Stimulated activated CD8-positive, alpha-beta memory T cell treated with anti-CD3 and anti-CD28 coated beads, Interleukin-15, amount 100 ng/mL, for 24 hours (primary cell): ENCODE measurements around the gene SCLY.

Experiments used
- DNase-seq: peaks from one replicate; pipeline ENCODE4 v3.0.0-alpha.2; 2020; ENCODE audit warnings: low read depth

The SCLY gene

GRCh38 chr2:238075397-238075796, 14.6 kb downstream of the SCLY start:
- no peak for DNase-seq

GRCh38 chr2:238077292-238077691, 16.5 kb downstream of the SCLY start:
- DNase-seq: no peak

GRCh38 chr2:238079874-238080327, 19.1 kb downstream of the SCLY start:
- no peak for DNase-seq

- DNase-seq: no peak
These were observed 19.7 kb downstream of the SCLY start for GRCh38 chr2:238080518-238080917.

GRCh38 chr2:238081150-238081549, 20.3 kb downstream of the SCLY start:
- DNase-seq: no peak

- no peak for DNase-seq
These were observed 20.8 kb downstream of the SCLY start for GRCh38 chr2:238081561-238081960.

GRCh38 chr2:238082151-238082550, 21.4 kb downstream of the SCLY start:
- no peak for DNase-seq

GRCh38 chr2:238082827-238083226, 22.0 kb downstream of the SCLY start:
- no peak for DNase-seq

GRCh38 chr2:238083919-238084318, 23.1 kb downstream of the SCLY start:
- no peak for DNase-seq

DNA sequence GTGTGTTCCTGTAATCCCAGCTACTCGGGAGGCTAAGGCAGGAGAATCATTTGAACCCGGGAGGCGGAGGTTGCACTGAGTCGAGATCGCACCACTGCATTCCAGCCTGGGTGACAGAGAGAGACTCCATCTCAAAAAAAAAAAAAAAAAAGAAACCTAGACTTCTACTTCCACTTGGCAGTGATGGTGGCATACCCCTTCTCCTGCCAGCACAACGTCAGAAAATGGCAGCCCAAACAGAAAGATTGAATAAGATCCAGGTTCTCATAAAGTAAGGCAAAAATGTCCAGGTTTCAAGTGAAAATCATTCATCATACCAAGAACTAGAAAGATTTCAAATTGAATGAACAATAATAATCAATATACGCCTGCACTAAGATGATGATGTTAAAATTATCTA, 24.0 kb downstream of the SCLY start:
- DNase-seq: no peak

GRCh38 chr2:238085899-238086298, 25.1 kb downstream of the SCLY start:
- no peak for DNase-seq

DNA sequence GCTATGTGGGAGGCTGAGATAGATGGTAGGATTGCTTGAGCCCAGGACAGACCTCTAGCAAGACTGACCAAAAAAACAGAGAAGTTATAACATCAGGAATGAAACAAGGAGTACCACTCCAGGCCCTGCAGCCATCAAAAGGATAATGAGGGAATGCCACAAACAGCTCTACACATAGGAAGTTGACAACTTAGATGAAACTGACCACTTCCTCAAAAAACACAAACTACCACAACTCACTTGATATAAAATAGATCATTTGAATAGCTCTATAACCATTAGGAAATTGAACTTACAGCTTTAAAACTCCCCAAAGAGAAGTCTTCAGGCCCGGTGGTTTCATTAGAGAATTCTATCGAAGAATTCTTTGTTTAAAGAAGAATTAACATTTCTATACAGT, 26.4 kb downstream of the SCLY start:
- DNase-seq: no peak

DNA sequence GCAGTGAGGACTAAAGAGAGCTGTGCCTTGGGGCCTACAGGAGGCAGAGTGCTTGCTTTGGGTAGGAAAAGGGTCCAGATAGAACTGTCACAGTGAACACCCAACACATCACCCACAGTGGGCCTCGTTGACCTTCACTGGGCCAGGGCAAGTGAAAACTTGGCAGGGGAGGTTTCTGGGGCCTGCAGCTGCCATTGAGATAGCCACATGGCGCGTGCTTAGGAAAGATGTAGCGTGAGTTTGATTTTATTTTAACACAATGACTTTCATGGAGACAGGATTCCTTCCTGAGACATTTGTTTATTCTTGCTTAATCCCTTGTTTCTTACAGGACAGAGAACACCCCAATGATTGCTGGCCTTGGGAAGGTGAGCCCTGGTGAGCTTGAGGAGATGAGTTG, 30.1 kb downstream of the SCLY start:
- DNase-seq: no peak

DNA sequence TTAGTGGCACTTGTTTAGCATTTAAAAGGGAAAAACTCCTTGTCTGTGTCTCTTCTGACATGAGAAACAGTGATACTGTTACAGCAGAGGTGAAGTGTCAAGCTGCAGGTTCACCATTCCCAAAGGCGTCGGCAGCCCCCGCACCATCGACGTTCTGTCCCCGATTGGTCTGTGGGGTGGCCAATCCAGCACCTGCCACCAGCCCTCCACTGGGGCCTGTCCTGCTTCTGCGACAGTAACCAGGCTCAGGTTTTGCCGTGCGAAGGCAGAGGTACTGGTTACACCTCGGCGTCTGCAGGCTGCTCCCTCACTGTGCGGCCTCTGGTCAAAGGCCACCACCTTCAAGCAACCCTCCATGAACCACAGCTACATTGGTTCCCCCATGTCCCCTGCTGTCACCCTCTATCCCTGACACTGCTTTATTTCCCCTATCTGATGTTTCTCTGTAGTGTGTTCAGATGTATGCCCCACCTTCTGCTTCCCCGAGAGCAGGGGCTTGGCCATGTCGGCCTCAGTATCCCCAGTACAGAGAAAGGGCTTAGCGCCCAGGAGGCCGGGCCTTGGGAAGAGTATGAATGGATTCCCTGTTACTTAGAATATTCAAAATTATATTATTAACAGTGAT, 30.7 kb downstream of the SCLY start:
- DNase-seq: no peak

DNA sequence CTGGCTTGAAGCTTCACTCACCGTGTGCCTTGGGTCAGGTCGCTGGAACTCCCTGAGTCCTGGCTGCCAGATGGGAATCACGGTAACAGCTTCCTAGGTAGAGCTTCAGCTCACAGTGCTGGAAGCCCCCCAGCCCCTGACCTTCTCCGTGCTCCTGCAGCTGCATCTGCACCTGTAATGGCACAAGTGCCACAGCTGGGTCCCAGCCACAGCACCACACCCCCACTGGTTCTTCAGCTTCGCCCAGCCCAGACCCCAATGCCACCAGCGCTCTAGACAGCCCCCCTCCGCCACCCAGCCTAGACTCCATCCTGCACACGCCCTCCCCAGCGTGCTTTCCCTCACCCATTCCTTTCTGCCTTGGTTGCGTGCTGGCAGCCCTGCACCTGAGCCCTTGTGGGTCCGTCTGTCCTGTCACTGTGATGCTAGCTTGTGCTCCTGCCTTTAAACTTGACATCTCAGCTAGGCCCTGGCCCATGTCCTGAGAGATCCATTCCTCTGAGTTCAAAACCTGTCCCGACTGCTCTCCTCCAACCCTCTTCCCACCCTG, 31.8 kb downstream of the SCLY start:
- no peak for DNase-seq

GRCh38 chr2:238093181-238094140, 32.7 kb downstream of the SCLY start:
- no peak for DNase-seq

GRCh38 chr2:238094438-238095022, 33.7 kb downstream of the SCLY start:
- DNase-seq: no peak

DNA sequence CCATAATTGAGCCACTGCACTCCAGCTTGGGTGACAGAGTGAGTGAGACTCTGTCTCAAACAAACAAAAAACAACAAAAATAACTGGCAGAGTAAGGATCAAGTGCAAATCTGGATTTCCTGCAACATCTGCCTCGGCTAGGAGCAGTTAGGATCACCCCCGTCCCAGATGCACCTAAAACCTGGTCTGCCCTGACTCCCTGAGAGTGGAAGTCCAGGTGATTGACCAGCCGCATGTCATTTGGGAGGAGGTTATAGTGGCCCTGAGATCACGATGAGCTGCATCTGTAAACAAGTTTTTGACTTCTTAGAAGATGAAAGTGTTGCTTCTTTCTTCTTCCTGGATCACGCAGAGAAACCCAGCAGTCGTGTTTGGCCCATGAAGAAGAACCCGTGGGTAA, 34.3 kb downstream of the SCLY start:
- DNase-seq: no peak

DNA sequence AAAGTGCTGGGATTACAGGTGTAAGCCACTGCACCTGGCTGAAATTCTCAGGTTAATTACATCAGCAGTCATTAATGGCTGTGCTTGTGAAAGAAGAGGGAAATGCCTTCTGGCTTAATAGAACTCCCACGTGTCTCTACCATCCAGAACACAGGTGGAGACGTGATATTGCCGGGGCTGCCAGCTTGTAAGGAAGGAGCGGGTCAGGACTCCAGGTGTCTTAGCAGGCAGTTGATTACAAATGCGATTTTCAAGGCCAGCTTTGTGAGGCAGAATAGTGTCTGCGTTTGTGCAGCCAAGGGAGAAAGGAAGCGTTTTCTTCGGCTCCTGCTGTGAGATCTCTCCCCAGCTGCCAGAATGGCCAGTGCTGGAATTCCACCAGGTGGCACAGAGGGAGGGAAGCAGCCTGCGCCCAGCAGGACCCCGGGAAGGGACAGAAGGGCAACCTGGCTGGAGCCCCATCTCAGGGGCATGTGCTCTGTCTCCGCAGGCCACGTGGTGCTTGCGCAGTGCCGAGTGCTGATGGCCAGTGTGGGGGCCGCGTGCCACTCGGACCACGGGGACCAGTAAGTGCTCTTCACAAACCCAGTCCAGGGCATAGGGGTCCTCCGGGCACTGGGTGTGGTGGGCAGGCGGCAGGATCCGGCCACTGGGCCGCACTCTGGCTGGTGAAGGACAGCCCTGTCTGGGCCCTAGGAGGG, 35.7 kb downstream of the SCLY start:
- DNase-seq: no peak

GRCh38 chr2:238097201-238097987, 36.6 kb downstream of the SCLY start:
- DNase-seq: no peak
